Measurements from ENCODE around the gene CUTA.

CUTA gene, protein sequence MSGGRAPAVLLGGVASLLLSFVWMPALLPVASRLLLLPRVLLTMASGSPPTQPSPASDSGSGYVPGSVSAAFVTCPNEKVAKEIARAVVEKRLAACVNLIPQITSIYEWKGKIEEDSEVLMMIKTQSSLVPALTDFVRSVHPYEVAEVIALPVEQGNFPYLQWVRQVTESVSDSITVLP

DNA sequence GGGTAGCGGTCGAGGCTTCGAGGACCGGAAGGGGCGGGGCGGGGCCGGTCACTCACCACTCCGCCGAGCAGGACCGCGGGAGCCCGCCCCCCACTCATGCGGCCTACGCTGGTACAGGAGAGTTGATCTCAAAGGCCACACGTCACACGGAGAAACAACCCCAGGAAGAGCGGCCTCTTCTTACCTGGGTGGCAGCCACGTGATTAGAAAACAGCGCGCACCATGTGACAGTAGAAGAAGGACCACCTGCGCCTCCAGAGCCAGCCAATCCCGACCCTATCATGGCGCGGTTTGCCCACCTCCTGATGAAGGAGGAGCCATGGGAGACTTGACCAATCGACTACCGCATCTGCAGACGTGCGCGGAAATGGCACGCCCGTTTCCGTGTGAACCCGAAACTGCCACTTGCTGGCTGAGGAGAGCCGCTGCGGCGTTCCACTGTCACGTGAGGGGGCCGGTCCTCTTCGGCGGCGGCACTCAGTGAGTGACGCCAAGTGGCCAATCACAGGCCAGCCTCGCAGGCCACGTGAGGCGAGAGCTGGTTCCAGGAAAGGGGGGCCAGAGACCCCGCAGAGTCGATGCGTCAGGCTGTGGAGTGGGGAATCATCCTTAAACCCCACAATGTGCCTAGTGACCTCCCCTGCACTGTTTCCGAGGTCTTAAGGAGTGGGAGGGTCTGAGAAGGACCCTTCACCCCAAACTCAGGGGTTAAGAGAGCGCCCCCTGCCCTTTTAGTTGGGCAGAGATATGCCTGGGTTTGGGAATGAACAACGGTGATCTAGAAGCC is at the start of gene CUTA:
Gene CUTA, minus strand, starts transcription at position 205 of the 787 bp plus-strand sequence. Its CDS starts 107 bp downstream, at position 98.
- Histone ChIP-seq H3K9me3 (ENCODE audit: control insufficient read depth in 1 of 2, low read length in 2 of 2) (no peaks in the 10 kb centered on the region), H3K27ac (ENCODE audit: low read length) (peak within 1 kb of the TSS; percentile 98), H3K36me3 (ENCODE audit: control insufficient read depth in 1 of 2, insufficient read depth in 2 of 2, low read length in 2 of 2) (peaks cover 20 to 42% of the 10 kb centered on the region in 2 donors), H3K4me3 (ENCODE audit: low read depth in 1 of 2, low read length in 2 of 2) (peak within 1 kb of the TSS; percentile 77 to 79), H3K4me1 (ENCODE audit: control insufficient read depth in 1 of 2, insufficient read depth in 2 of 2, low read length in 2 of 2) (peaks cover 19 to 49% of the 10 kb centered on the region in 2 donors), H3K27me3 (ENCODE audit: low read depth, low read length) (no peaks in the 10 kb centered on the region)

DNA sequence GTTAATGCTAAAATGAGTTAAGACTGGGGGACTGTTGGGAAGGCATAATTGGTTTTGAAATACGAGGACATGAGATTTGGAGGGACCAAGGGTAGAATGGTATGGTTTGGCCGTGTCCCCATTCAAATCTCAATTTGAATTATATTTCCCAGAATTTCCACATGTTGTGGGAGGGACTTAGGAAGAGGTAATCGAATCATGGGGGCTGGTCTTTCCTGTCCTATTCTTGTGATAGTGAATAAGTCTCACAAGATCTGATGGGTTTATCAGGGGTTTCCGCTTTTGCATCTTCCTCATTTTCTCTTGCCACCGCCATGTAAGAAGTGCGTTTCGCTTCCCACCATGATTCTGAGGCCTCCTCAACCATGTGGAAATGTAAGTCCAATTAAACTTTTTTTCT is 49.2 kb upstream of the CUTA start:
- Histone ChIP-seq H3K27me3 (ENCODE audit: low read depth, low read length) (no peaks in the 10 kb centered on the region), H3K27ac (ENCODE audit: low read length) (no peak overlapping the region), H3K9me3 (ENCODE audit: control insufficient read depth in 1 of 2, low read length in 2 of 2) (no peaks in the 10 kb centered on the region), H3K4me1 (ENCODE audit: control insufficient read depth in 1 of 2, insufficient read depth in 2 of 2, low read length in 2 of 2) (no peaks in the 10 kb centered on the region), H3K36me3 (ENCODE audit: control insufficient read depth in 1 of 2, insufficient read depth in 2 of 2, low read length in 2 of 2) (no peaks in the 10 kb centered on the region), H3K4me3 (ENCODE audit: low read depth in 1 of 2, low read length in 2 of 2) (no peak overlapping the region)

DNA sequence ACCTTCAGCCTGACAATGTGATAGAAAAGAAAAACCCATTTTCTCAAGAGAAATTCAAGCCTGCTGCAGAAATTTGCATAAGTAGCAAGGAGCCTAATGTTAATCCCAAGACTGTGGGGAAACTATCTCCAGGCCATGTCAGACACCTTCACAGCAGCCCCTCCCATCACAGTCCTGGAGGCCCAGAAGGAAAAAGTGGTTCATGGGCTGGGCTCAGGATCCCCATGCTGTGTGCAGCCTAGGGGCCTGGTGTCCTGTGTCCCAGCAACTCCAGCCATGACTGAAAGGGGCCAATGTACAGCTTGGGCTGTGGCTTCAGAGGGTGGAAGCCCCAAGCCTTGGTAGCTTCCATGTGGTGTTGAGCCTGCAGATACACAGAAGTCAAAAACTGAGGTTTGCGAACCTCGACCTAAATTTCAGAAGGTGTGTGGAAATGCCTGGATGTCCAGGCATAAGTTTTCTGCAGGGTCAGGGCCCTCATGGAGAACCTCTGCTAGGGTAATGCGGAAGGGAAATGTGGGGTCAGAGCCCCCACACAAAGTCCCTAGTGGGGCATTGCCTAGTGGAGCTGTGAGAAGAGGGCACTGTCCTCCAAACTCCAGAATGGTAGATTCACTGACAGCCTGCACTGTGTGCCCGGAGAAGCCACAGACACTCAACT is 48.3 kb upstream of the CUTA start:
- Histone ChIP-seq H3K4me1 (ENCODE audit: control insufficient read depth in 1 of 2, insufficient read depth in 2 of 2, low read length in 2 of 2) (no peaks in the 10 kb centered on the region), H3K36me3 (ENCODE audit: control insufficient read depth in 1 of 2, insufficient read depth in 2 of 2, low read length in 2 of 2) (no peaks in the 10 kb centered on the region), H3K9me3 (ENCODE audit: control insufficient read depth in 1 of 2, low read length in 2 of 2) (no peaks in the 10 kb centered on the region), H3K27ac (ENCODE audit: low read length) (no peak overlapping the region), H3K4me3 (ENCODE audit: low read depth in 1 of 2, low read length in 2 of 2) (no peak overlapping the region), H3K27me3 (ENCODE audit: low read depth, low read length) (no peaks in the 10 kb centered on the region)

DNA sequence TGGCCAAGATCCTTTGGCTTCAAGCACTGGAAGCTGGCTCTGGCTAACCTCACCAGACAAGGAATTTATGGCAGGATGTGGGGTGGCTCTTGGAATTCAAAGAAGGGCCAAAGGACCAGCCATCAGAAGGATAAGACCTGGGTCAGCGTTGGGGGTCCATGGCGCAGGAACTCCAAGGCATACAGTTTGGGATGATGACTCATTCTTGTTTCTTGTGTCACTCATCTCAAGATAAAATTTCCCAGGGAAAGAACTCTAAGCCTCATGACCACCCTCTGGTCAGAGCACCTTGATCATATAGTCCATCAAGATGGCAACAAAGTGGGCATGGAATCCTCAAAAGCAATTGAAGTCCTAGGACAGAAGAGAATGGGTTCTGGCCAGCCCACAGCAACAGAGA is 41.3 kb upstream of the CUTA start:
- H3K9me3 ChIP-seq (ENCODE audit: control insufficient read depth in 1 of 2, low read length in 2 of 2): no peaks in the 10 kb centered on the region
- peaks cover 8 to 10% of the 10 kb centered on the region in 2 donors for H3K4me1 ChIP-seq (ENCODE audit: control insufficient read depth in 1 of 2, insufficient read depth in 2 of 2, low read length in 2 of 2)
- no peak overlapping the region for H3K27ac ChIP-seq (ENCODE audit: low read length)
- no peaks in the 10 kb centered on the region for H3K27me3 ChIP-seq (ENCODE audit: low read depth, low read length)
- peaks cover 5 to 14% of the 10 kb centered on the region in 2 donors for H3K36me3 ChIP-seq (ENCODE audit: control insufficient read depth in 1 of 2, insufficient read depth in 2 of 2, low read length in 2 of 2)
- no peak overlapping the region for H3K4me3 ChIP-seq (ENCODE audit: low read depth in 1 of 2, low read length in 2 of 2)

DNA sequence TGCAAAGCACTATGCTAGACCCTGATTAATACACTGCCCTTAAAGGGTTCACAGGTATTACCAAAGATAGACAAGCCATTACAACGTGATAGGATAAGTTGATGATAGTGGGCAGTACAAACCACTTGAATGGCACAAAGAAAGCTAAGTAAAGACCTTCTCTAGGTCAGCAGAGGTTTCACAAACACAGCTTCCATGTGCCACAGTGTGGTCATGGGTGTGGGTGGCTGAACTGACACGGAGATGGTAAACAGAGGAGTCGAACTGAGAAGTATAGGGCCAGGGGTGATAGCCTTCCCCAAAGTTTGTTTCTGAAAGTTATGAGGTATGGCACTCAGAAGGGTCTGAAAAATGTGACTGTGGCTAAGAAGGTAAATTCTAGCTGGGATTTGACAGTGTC is 40.8 kb upstream of the CUTA start:
- Histone ChIP-seq H3K36me3 (ENCODE audit: control insufficient read depth in 1 of 2, insufficient read depth in 2 of 2, low read length in 2 of 2) (peaks cover 5 to 14% of the 10 kb centered on the region in 2 donors), H3K4me3 (ENCODE audit: low read depth in 1 of 2, low read length in 2 of 2) (no peak overlapping the region), H3K4me1 (ENCODE audit: control insufficient read depth in 1 of 2, insufficient read depth in 2 of 2, low read length in 2 of 2) (peaks cover 8 to 10% of the 10 kb centered on the region in 2 donors), H3K27ac (ENCODE audit: low read length) (no peak overlapping the region), H3K27me3 (ENCODE audit: low read depth, low read length) (no peaks in the 10 kb centered on the region), H3K9me3 (ENCODE audit: control insufficient read depth in 1 of 2, low read length in 2 of 2) (no peaks in the 10 kb centered on the region)

DNA sequence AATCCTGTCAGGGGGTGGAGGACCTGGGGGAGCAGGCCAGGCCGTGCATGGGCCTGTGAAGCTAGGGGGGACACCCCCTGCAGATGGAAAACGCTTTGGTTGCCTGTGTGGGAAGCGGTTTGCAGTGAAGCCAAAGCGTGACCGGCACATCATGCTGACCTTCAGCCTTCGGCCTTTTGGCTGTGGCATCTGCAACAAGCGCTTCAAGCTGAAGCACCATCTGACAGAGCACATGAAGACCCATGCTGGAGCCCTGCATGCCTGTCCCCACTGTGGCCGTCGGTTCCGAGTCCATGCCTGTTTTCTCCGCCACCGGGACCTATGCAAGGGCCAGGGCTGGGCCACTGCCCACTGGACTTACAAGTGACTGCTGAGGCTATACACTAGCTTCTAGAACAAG is 38.2 kb upstream of the CUTA start:
- Histone ChIP-seq H3K27me3 (ENCODE audit: low read depth, low read length) (no peaks in the 10 kb centered on the region), H3K4me3 (ENCODE audit: low read depth in 1 of 2, low read length in 2 of 2) (no peak overlapping the region), H3K36me3 (ENCODE audit: control insufficient read depth in 1 of 2, insufficient read depth in 2 of 2, low read length in 2 of 2) (peaks cover 5 to 14% of the 10 kb centered on the region in 2 donors), H3K27ac (ENCODE audit: low read length) (no peak overlapping the region), H3K9me3 (ENCODE audit: control insufficient read depth in 1 of 2, low read length in 2 of 2) (no peaks in the 10 kb centered on the region), H3K4me1 (ENCODE audit: control insufficient read depth in 1 of 2, insufficient read depth in 2 of 2, low read length in 2 of 2) (peaks cover 8 to 21% of the 10 kb centered on the region in 2 donors)

DNA sequence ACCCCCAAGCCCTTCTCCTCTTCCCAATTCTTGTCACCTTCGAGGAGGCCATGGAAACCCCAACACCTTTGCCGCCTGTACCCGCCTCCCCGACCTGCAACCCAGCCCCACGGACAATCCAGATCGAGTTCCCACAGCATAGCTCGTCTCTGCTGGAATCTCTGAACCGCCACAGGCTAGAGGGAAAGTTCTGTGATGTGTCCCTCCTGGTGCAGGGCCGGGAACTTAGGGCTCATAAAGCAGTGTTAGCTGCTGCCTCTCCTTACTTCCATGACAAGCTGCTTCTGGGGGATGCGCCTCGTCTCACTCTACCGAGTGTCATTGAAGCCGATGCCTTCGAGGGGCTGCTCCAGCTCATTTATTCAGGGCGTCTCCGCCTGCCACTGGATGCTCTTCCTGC is 37.1 kb upstream of the CUTA start:
- peaks cover 8 to 21% of the 10 kb centered on the region in 2 donors for H3K4me1 ChIP-seq (ENCODE audit: control insufficient read depth in 1 of 2, insufficient read depth in 2 of 2, low read length in 2 of 2)
- H3K4me3 ChIP-seq (ENCODE audit: low read depth in 1 of 2, low read length in 2 of 2): peak overlapping the region; percentile 77 to 95
- H3K27ac ChIP-seq (ENCODE audit: low read length): peak overlapping the region; percentile 37
- peaks cover 5 to 14% of the 10 kb centered on the region in 2 donors for H3K36me3 ChIP-seq (ENCODE audit: control insufficient read depth in 1 of 2, insufficient read depth in 2 of 2, low read length in 2 of 2)
- H3K9me3 ChIP-seq (ENCODE audit: control insufficient read depth in 1 of 2, low read length in 2 of 2): no peaks in the 10 kb centered on the region
- no peaks in the 10 kb centered on the region for H3K27me3 ChIP-seq (ENCODE audit: low read depth, low read length)

DNA sequence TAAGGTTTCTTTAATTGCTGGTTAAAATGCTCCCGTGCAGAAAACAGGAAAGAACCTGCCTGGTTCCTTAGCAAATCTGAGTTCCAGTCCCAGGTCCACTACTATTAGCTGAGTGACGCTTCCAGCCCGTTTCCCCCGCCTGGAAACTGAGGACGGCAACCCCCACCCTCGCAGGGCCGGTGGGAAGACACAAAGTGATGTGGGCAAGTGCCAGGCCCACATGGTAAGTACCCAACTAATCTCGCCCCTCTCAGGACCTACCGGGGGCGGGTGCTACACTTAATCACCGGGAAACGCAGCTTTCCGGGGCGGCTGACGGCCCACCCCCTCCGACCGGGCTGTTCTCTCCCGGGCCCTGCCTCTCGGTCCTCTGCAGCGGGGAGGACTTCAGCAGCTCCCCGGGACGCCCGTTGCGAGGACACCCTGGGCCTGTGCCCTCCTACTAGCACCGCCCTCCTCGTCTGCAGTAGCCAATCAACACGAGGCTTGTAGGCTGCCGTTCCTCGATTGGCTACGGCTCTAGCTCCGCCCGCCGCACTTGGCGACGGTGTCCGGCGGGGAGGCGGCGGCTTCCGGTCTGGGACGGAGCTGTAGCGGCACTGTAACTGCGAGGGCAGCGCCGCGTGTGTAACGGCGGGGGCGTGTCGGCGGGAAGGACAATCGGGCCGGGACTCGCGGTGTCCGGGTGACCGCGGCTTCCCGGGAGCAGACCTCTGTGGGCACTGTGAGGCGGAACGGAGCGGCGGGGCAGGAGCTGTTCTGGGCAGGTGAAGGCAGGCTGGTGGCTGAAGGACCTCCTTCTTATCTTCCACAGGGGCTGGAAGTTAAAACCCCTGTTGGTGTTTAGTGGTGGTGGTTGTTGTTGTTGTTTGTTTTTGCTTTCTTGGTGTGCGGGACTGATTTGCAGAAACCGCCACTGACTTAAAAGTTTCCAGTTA is 36.4 kb upstream of the CUTA start, which contains the start of gene ZBTB9:
Gene ZBTB9, plus strand, starts transcription at position 568 of the 938 bp plus-strand sequence. CDS start 525 bp downstream, outside the sequence.
- peak within 1 kb of the TSS; percentile 78 for H3K27ac ChIP-seq (ENCODE audit: low read length)

DNA sequence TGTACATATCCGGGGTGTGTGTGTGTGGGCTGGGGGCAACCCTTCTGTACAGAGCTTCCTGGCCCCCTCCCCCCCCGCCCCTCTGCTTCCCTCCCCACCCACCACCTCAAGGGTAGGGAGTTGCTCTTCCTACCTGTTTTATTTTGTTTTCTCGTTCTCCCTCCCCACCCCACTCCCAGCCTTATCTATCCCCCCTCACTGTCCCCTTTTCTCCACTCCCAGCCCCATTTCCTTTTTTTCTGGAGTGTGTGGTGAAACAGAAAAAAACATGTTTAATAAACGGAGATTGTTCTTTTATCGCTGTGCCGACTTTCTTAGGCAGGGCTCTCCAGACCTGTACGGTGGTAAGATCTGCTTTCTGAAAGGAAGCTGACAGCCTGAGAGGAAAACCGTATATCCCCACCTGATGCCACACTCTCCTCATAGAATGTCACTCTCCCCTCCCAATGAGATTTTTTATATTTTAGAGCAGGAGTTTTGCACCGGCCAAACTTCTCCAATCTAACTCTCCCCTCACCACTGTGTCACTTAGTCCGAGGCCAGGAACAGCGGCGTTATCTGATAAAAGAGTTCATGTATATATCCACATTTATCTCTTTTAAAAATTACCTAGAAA is 35.6 kb upstream of the CUTA start:
- Histone ChIP-seq H3K9me3 (ENCODE audit: control insufficient read depth in 1 of 2, low read length in 2 of 2) (no peaks in the 10 kb centered on the region), H3K27ac (ENCODE audit: low read length) (peak overlapping the region; percentile 78), H3K27me3 (ENCODE audit: low read depth, low read length) (no peaks in the 10 kb centered on the region), H3K4me3 (ENCODE audit: low read depth in 1 of 2, low read length in 2 of 2) (peak overlapping the region; percentile 77 to 95), H3K4me1 (ENCODE audit: control insufficient read depth in 1 of 2, insufficient read depth in 2 of 2, low read length in 2 of 2) (peaks cover 8 to 21% of the 10 kb centered on the region in 2 donors), H3K36me3 (ENCODE audit: control insufficient read depth in 1 of 2, insufficient read depth in 2 of 2, low read length in 2 of 2) (peaks cover 5 to 14% of the 10 kb centered on the region in 2 donors)

More for the DNA sequence above, 36.4 kb upstream of the CUTA start, which contains the start of gene ZBTB9:
- peaks cover 8 to 21% of the 10 kb centered on the region in 2 donors for H3K4me1 ChIP-seq (ENCODE audit: control insufficient read depth in 1 of 2, insufficient read depth in 2 of 2, low read length in 2 of 2)
- H3K9me3 ChIP-seq (ENCODE audit: control insufficient read depth in 1 of 2, low read length in 2 of 2): no peaks in the 10 kb centered on the region
- H3K27me3 ChIP-seq (ENCODE audit: low read depth, low read length): no peaks in the 10 kb centered on the region
- peak within 1 kb of the TSS; percentile 77 to 95 for H3K4me3 ChIP-seq (ENCODE audit: low read depth in 1 of 2, low read length in 2 of 2)
- H3K36me3 ChIP-seq (ENCODE audit: control insufficient read depth in 1 of 2, insufficient read depth in 2 of 2, low read length in 2 of 2): peaks cover 5 to 14% of the 10 kb centered on the region in 2 donors

DNA sequence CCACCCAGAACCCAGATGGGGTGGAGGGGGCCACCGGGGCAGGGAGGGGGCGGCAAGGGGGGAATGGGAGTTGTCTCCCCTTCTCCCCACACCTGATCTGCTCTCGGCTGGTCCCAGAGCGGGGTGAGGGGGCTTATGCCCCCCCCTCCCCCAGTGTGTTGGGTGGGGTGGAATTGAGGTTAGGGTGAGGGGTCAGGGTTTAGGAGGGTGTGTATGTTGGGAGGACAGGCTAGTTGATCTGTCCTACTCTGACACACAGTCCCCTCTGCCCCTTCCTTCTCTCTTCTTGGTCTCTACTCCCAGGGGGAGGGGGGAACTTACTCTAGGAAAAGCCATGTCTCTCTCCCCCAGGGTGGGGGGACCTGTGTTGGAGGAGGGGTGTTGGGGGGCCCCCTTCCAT is 34.6 kb upstream of the CUTA start:
- no peak overlapping the region for H3K4me3 ChIP-seq (ENCODE audit: low read depth in 1 of 2, low read length in 2 of 2)
- no peaks in the 10 kb centered on the region for H3K9me3 ChIP-seq (ENCODE audit: control insufficient read depth in 1 of 2, low read length in 2 of 2)
- H3K4me1 ChIP-seq (ENCODE audit: control insufficient read depth in 1 of 2, insufficient read depth in 2 of 2, low read length in 2 of 2): peaks cover 8 to 21% of the 10 kb centered on the region in 2 donors
- H3K27me3 ChIP-seq (ENCODE audit: low read depth, low read length): no peaks in the 10 kb centered on the region
- peaks cover 15 to 20% of the 10 kb centered on the region in 2 donors for H3K36me3 ChIP-seq (ENCODE audit: control insufficient read depth in 1 of 2, insufficient read depth in 2 of 2, low read length in 2 of 2)
- H3K27ac ChIP-seq (ENCODE audit: low read length): no peak overlapping the region

All from muscle layer of duodenum (tissue), 2 donors.